Measurements from ENCODE around the gene CNTNAP5. TPM values are rescaled to one million over a fixed set of nuclear protein-coding genes. Genes with fewer than 3 reads are reported as not detected.

The CNTNAP5 gene
- total and polyA plus RNA-seq, 2 of the 4 experiments (the other 2 are of a cell fraction): not detected

DNA sequence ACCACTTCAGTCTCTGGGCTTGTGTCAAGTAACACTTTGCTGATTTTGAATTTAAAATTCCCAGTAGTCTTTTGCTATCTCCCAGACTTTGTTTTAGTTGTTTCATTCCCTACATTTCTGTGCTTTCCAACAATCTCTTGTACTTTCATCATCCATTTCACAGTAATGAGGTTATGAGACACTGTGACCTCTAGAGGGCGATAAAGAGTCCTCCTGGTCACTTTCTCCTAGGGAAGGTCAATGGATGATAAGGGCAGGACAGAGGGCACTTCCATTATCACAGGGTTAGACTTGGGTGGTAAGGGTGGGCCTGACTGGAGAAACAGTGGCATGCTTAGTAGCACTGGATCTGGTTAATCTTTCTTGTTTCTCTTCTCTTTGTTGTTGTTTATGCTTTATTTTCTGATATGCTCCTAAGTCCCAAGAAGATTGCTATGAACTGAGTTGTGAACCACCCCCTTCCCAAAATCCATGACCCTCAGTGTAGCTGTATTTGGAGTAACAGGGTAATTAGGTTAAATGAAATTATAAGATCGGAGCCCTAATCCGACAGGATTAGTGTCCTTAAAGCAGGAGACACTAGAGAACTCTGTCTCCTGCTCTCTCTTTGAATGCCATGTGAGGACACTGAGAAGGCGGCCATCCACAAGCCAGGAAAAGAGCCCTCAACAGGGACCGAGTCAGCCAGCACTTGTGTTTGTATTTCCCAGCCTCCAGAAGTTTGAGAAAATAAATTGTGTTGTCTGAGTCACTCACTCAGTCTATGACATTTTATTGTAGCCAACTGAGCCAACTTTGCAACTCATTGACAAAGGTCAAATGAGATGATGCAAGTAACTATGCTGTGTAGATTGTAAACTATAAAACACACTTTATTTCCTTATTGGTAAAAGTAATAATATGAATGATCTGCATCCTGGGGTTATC lies 779.2 kb downstream of the CNTNAP5 start:
- in situ Hi-C loops (cut with MboI; ENCODE audit: low sequenced_read_pairs) (loop anchor here (25.0 kb wide), 1 partner anchor 767 kb away; the partner anchor contains the start of gene CNTNAP5), intact Hi-C loops (cut with micrococcal nuclease) (loop anchor here (2.0 kb wide), 1 partner anchor 669 kb away; no protein-coding TSS in a partner anchor), dilution Hi-C loops (cut with HindIII; ENCODE audit: low sequenced_read_pairs, unreplicated experiment) (no loop called here)
- Histone ChIP-seq H4K20me1 (ENCODE audit: insufficient read depth, low read length) (no peaks in the 10 kb centered on the region), H3K4ac (ENCODE audit: low read depth, low read length) (no peak overlapping the region), H4K5ac (ENCODE audit: low read depth, low read length) (no peak overlapping the region), H2AFZ (replicated peaks; ENCODE audit: low read length, poor library complexity) (no peak overlapping the region), H3K27me3 (ENCODE audit: control insufficient read depth, insufficient read depth, low read length) (no peaks in the 10 kb centered on the region), H3K9ac (ENCODE audit: low read depth, low read length) (no peak overlapping the region), H4K91ac (ENCODE audit: insufficient read depth, low read depth, low read length) (no peak overlapping the region), H4K8ac (ENCODE audit: low read depth in 2 of 2, low read length in 2 of 2) (no peak overlapping the region), H3K4me3 (ENCODE audit: insufficient read depth, low read depth, low read length) (no peak overlapping the region), H2BK20ac (ENCODE audit: low read depth, low read length) (no peak overlapping the region), H2BK5ac (ENCODE audit: low read depth, low read length, poor library complexity, severe bottlenecking) (no peak overlapping the region), H3K4me2 (ENCODE audit: low read depth, low read length) (no peak overlapping the region), H3K23ac (ENCODE audit: low read depth, low read length) (no peak overlapping the region), H3K79me1 (ENCODE audit: low read depth in 1 of 2, low read length in 2 of 2) (no peaks in the 10 kb centered on the region), H2AK9ac (replicated peaks; ENCODE audit: low read depth, low read length, poor library complexity) (no peak overlapping the region), H2BK15ac (ENCODE audit: low read depth, low read length) (no peak overlapping the region), H3K56ac (ENCODE audit: extremely low read depth, insufficient read depth, low read length) (no peak overlapping the region), H3K14ac (replicated peaks; ENCODE audit: low read depth, low read length) (no peak overlapping the region), H3K9me3 (ENCODE audit: control insufficient read depth, insufficient read depth, low read length) (no peaks in the 10 kb centered on the region), H2AK5ac (ENCODE audit: low read depth, low read length) (no peak overlapping the region), H3K27ac (ENCODE audit: insufficient read depth, low read length) (no peak overlapping the region), H3K18ac (ENCODE audit: low read depth, low read length) (no peak overlapping the region), H3K9me1 (ENCODE audit: insufficient read depth, low read length) (no peaks in the 10 kb centered on the region), H3K36me3 (ENCODE audit: control insufficient read depth, insufficient read depth, low read length) (no peaks in the 10 kb centered on the region), H2BK120ac (ENCODE audit: low read depth, low read length) (no peak overlapping the region), H3K4me1 (ENCODE audit: control insufficient read depth, insufficient read depth, low read length) (no peaks in the 10 kb centered on the region; the same call in 1 of the 2 replicates)
- ATAC-seq (ENCODE audit: low read depth) (peak; percentile 49; the same call in 1 of the 2 replicates), DNase-seq (peak; percentile 25)
- BruUV-seq (replicated peaks): no TSS peak
- 90% methylated on average over 2 of the region's 5 CpGs; no CpG with 5 or more reads in 1 of the 2 experiments for WGBS, 2 experiments (ENCODE audit: extremely low coverage in 2 of 2, insufficient read length in 1 of 2)
- ChIA-PET POLR2A (ENCODE audit: unreplicated experiment) (no interaction called here), CTCF (no interaction called here)
- TF ChIP-seq SMC3 (IDR thresholded peaks at IDR 0.05; ENCODE audit: low read depth, low read length): peak; percentile 32; the same call in 1 of the 2 replicates
- TF ChIP-seq RAD21 (IDR thresholded peaks at IDR 0.05; ENCODE audit: low read length): peak; percentile 42
- TF ChIP-seq, protein P1, sequence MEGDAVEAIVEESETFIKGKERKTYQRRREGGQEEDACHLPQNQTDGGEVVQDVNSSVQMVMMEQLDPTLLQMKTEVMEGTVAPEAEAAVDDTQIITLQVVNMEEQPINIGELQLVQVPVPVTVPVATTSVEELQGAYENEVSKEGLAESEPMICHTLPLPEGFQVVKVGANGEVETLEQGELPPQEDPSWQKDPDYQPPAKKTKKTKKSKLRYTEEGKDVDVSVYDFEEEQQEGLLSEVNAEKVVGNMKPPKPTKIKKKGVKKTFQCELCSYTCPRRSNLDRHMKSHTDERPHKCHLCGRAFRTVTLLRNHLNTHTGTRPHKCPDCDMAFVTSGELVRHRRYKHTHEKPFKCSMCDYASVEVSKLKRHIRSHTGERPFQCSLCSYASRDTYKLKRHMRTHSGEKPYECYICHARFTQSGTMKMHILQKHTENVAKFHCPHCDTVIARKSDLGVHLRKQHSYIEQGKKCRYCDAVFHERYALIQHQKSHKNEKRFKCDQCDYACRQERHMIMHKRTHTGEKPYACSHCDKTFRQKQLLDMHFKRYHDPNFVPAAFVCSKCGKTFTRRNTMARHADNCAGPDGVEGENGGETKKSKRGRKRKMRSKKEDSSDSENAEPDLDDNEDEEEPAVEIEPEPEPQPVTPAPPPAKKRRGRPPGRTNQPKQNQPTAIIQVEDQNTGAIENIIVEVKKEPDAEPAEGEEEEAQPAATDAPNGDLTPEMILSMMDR (conservative IDR thresholded peaks at IDR 0.05; ENCODE audit: low read depth, low read length): peak; percentile 47
- TF ChIP-seq BHLHE40 (IDR thresholded peaks at IDR 0.05; ENCODE audit: low read depth, low read length): no peak
- no peak for TF ChIP-seq POLR2A (IDR thresholded peaks at IDR 0.05; ENCODE audit: low read depth, low read length)
- TF ChIP-seq CEBPB (IDR thresholded peaks at IDR 0.05; ENCODE audit: low read depth, low read length): peak; percentile 32; the same call in 1 of the 2 replicates

Data from IMR-90 (cell line).